Measurements from ENCODE around the gene DHX57. TPM values are rescaled to one million over a fixed set of nuclear protein-coding genes. Genes with fewer than 3 reads are reported as not detected.
"Not testable (repeated sequence)": the region's sequence is repeated elsewhere in the genome, so short reads cannot be mapped to it uniquely, and the experiment has no call there.

Gene DHX57
- total RNA-seq, 1 experiment from 2014 or later = 20.8 TPM

DNA sequence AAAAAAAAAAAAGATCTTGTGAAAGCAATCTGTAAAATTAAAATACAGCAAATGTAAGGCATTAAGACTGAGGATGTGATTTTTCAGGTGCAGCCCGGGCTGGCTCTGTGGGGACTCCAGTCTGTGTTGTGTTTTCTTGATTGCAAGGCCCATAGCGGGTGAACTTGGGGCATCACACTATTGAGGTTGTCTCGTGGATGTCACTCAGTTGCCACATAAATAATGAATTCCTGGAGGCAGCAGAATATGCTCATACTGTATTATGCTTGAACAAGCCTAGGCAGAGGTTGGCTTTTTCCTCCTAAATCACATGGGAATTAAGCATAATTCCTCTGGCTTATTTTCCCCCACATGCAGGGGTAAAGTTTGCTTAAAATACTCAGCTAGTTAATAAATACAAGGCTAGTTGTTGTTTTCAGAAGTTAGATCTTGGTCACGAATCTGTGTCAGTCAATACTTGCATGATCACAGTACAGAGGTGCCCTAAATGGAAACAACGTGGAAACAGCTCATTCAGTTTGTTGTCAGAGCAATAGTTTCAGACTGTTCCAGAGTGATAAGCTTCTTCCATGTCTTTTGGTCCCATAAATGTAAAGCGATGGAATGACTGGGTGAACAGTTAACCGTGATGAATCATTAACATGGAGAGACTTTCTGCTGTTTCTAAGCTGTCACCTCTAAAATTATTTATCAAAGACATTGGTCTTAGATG lies 81.3 kb downstream of the DHX57 start:
- no peak overlapping the region for H3K4me3 ChIP-seq
- intact Hi-C loops (cut with micrococcal nuclease; ENCODE audit: unreplicated experiment) = no loop called here
- no peak overlapping the region for H2AFZ ChIP-seq
- no peaks in the 10 kb centered on the region for H3F3A ChIP-seq (ENCODE audit: insufficient read depth, low read depth)
- POLR2A ChIA-PET (ENCODE audit: unreplicated experiment) = no interaction called here
- DNase-seq = no peak
- no peaks in the 10 kb centered on the region for H3K9me3 ChIP-seq (ENCODE audit: insufficient read depth, low read depth)
- TF ChIP-seq EZH2 (IDR thresholded peaks at IDR 0.05; ENCODE audit: low read depth) = no peak
- TF ChIP-seq, protein P1, sequence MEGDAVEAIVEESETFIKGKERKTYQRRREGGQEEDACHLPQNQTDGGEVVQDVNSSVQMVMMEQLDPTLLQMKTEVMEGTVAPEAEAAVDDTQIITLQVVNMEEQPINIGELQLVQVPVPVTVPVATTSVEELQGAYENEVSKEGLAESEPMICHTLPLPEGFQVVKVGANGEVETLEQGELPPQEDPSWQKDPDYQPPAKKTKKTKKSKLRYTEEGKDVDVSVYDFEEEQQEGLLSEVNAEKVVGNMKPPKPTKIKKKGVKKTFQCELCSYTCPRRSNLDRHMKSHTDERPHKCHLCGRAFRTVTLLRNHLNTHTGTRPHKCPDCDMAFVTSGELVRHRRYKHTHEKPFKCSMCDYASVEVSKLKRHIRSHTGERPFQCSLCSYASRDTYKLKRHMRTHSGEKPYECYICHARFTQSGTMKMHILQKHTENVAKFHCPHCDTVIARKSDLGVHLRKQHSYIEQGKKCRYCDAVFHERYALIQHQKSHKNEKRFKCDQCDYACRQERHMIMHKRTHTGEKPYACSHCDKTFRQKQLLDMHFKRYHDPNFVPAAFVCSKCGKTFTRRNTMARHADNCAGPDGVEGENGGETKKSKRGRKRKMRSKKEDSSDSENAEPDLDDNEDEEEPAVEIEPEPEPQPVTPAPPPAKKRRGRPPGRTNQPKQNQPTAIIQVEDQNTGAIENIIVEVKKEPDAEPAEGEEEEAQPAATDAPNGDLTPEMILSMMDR (conservative IDR thresholded peaks at IDR 0.05) = no peak
- no peaks in the 10 kb centered on the region for H3K27me3 ChIP-seq (ENCODE audit: insufficient read depth, low read depth)
- H3K27ac ChIP-seq = no peak overlapping the region
- no peaks in the 10 kb centered on the region for H3K9me2 ChIP-seq (ENCODE audit: insufficient read depth)
- BruUV-seq (replicated peaks) = no TSS peak
- CTCF ChIA-PET = no interaction called here
- no peaks in the 10 kb centered on the region for H3K4me1 ChIP-seq (replicated peaks; ENCODE audit: insufficient read depth)
- no peaks in the 10 kb centered on the region for H4K20me1 ChIP-seq (ENCODE audit: insufficient read depth)
- H3K4me2 ChIP-seq = no peak overlapping the region
- peaks cover 8% of the 10 kb centered on the region; the same call in 1 of the 2 replicates for H3K36me3 ChIP-seq (ENCODE audit: low read depth)
- no peaks in the 10 kb centered on the region for H3K79me2 ChIP-seq (ENCODE audit: low read depth)

DNA sequence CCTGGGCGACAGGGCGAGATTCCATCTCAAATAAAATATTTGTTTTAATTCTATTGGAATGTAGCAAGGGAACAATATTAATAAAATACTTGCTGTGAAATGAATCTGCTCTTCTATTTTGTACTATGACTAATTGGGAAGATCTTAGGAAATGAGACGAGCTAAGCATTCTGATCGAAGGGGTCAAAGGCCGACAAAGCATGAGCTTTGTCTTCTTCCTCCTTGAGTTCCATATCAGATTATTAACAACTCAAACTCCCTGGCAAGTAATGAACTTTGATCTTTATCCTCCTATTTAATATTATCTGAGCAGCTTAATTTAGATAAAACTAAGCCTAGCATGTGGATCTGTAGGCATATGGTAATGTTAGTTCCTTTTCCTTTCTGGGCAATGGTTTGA lies 82.2 kb downstream of the DHX57 start:
- H3K27ac ChIP-seq = no peak overlapping the region
- BruUV-seq (replicated peaks) = no TSS peak
- H3K27me3 ChIP-seq (ENCODE audit: insufficient read depth, low read depth) = no peaks in the 10 kb centered on the region
- H3K79me2 ChIP-seq (ENCODE audit: low read depth) = no peaks in the 10 kb centered on the region
- no peaks in the 10 kb centered on the region for H4K20me1 ChIP-seq (ENCODE audit: insufficient read depth)
- H3K36me3 ChIP-seq (ENCODE audit: low read depth) = peaks cover 8% of the 10 kb centered on the region; the same call in 1 of the 2 replicates
- intact Hi-C loops (cut with micrococcal nuclease; ENCODE audit: unreplicated experiment) = no loop called here
- no peak for TF ChIP-seq EZH2 (IDR thresholded peaks at IDR 0.05; ENCODE audit: low read depth)
- TF ChIP-seq, protein P1 (conservative IDR thresholded peaks at IDR 0.05) = no peak
- H3F3A ChIP-seq (ENCODE audit: insufficient read depth, low read depth) = no peaks in the 10 kb centered on the region
- H2AFZ ChIP-seq = no peak overlapping the region
- DNase-seq = no peak
- CTCF ChIA-PET = no interaction called here
- no peaks in the 10 kb centered on the region for H3K9me2 ChIP-seq (ENCODE audit: insufficient read depth)
- no peak overlapping the region for H3K4me2 ChIP-seq
- no peak overlapping the region for H3K4me3 ChIP-seq
- no peaks in the 10 kb centered on the region for H3K4me1 ChIP-seq (replicated peaks; ENCODE audit: insufficient read depth)
- POLR2A ChIA-PET (ENCODE audit: unreplicated experiment) = no interaction called here
- H3K9me3 ChIP-seq (ENCODE audit: insufficient read depth, low read depth) = no peaks in the 10 kb centered on the region

DNA sequence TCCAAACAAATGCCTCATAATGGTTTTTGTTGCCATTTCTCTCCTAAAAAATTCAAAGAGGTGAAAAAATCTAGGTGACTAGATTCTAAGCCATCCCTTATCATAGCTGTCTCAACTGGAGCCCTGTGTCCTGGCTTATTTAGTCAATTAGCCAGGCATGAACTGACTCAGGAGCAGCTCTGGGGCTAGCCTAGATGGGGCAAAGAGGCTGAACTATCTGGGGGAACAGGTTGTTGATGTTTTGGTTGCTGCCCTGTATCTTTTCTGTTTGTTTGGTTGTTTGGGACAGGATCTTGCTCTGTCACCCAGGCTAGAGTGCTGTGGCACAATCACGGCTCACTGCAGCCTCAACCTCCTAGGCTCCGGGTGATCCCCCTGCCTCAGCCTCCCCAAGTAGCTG lies 83.0 kb downstream of the DHX57 start:
- no peak for DNase-seq
- intact Hi-C loops (cut with micrococcal nuclease; ENCODE audit: unreplicated experiment) = no loop called here
- Histone ChIP-seq H3K9me2 (ENCODE audit: insufficient read depth) (no peaks in the 10 kb centered on the region), H4K20me1 (ENCODE audit: insufficient read depth) (no peaks in the 10 kb centered on the region), H3K27me3 (ENCODE audit: insufficient read depth, low read depth) (no peaks in the 10 kb centered on the region), H3F3A (ENCODE audit: insufficient read depth, low read depth) (no peaks in the 10 kb centered on the region), H3K4me1 (replicated peaks; ENCODE audit: insufficient read depth) (no peaks in the 10 kb centered on the region), H3K27ac (no peak overlapping the region), H3K9me3 (ENCODE audit: insufficient read depth, low read depth) (no peaks in the 10 kb centered on the region), H3K79me2 (ENCODE audit: low read depth) (no peaks in the 10 kb centered on the region), H3K4me3 (no peak overlapping the region), H2AFZ (no peak overlapping the region), H3K4me2 (no peak overlapping the region), H3K36me3 (ENCODE audit: low read depth) (peaks cover 2% of the 10 kb centered on the region; the same call in 1 of the 2 replicates)
- BruUV-seq (replicated peaks) = no TSS peak
- ChIA-PET CTCF (no interaction called here), POLR2A (ENCODE audit: unreplicated experiment) (no interaction called here)
- TF ChIP-seq EZH2 (IDR thresholded peaks at IDR 0.05; ENCODE audit: low read depth) = no peak
- TF ChIP-seq, protein P1 (conservative IDR thresholded peaks at IDR 0.05) = no peak

DNA sequence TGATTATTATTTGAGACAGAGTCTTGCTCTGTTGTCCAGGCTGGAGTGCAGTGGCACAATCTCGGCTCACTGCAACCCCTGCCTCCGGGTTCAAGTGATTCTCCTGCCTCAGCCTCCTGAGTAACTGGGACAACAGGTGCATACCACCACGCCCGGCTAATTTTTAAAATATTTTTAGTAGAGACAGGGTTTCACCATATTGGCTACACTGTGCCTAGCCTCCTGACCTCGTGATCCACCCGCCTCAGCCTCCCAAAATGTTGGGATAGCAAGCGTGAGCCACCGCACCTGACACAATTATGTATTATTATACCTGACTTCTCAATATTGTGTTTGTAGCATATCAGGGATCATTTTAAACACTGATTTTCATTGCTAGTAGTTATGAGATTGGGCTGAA lies 83.4 kb downstream of the DHX57 start:
- H3K9me2 ChIP-seq (ENCODE audit: insufficient read depth); H3K79me2 ChIP-seq (ENCODE audit: low read depth); BruUV-seq (replicated peaks); DNase-seq; H3K36me3 ChIP-seq (ENCODE audit: low read depth); H3K4me3 ChIP-seq; H3F3A ChIP-seq (ENCODE audit: insufficient read depth, low read depth); POLR2A ChIA-PET (ENCODE audit: unreplicated experiment); H3K4me2 ChIP-seq; H4K20me1 ChIP-seq (ENCODE audit: insufficient read depth); H3K9me3 ChIP-seq (ENCODE audit: insufficient read depth, low read depth); H3K27ac ChIP-seq; intact Hi-C loops (cut with micrococcal nuclease; ENCODE audit: unreplicated experiment); H3K4me1 ChIP-seq (replicated peaks; ENCODE audit: insufficient read depth); H2AFZ ChIP-seq; H3K27me3 ChIP-seq (ENCODE audit: insufficient read depth, low read depth); CTCF ChIA-PET: not testable (repeated sequence)
